Hepatocyte (in vitro differentiated cells): ENCODE data around the gene STRBP.

ENCODE experiments used
- EZH2phosphoT487 ChIP-seq: fragments of 200-600 bp; sonication (generic); IDR thresholded peaks from one replicate; pipeline ENCODE4 v1.6.1; 2018; ENCODE audit warnings: antibody characterized with exemption, mild to moderate bottlenecking, low read depth, moderate library complexity; ENCODE audit not compliant: unreplicated experiment, severe bottlenecking
- TF ChIP-seq, protein P1 (sequence below): fragments of 200-600 bp; sonication (generic); IDR thresholded peaks from 2 replicates; pipeline ENCODE4 v1.5.1; 2016; ENCODE audit warnings: antibody characterized with exemption, mild to moderate bottlenecking; ENCODE audit not compliant: poor library complexity

DNA sequence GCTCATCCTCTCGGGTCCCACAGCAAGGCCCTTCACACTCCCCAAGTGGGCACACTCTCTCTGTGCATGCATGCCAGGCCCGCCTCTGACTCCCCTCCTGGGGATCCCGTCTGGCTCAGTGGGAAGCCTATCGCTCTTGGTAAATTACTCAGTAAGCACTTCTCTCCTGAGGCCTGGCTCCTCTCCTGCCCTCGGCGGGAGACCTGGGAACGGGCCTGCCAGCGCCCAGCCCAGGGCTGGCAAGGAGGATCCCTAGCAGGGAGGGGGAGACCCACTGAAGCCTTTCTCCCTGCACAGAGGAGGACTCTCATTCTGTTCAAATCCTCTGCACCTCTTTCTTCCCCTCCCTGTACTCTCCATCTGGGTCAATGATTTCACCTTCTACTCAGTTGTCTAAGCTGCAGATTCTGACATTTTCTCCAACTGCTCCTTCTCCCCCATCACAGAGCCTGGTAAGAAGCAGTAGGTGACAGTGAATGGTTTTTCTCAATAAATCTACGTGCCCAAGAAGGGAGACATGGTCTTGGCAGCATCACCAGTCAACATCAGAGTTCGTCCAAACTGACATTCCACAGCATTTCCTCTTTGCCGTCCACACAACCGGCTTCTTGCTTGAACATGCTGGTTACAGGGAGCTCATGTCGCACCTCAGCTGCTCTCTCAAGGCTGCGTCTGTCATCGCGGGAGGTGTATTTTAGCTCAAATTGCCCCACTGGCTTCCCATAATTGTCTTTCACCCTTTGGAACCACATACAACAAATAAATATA lies 153.1 kb downstream of the STRBP start:
- TF ChIP-seq, protein P1, sequence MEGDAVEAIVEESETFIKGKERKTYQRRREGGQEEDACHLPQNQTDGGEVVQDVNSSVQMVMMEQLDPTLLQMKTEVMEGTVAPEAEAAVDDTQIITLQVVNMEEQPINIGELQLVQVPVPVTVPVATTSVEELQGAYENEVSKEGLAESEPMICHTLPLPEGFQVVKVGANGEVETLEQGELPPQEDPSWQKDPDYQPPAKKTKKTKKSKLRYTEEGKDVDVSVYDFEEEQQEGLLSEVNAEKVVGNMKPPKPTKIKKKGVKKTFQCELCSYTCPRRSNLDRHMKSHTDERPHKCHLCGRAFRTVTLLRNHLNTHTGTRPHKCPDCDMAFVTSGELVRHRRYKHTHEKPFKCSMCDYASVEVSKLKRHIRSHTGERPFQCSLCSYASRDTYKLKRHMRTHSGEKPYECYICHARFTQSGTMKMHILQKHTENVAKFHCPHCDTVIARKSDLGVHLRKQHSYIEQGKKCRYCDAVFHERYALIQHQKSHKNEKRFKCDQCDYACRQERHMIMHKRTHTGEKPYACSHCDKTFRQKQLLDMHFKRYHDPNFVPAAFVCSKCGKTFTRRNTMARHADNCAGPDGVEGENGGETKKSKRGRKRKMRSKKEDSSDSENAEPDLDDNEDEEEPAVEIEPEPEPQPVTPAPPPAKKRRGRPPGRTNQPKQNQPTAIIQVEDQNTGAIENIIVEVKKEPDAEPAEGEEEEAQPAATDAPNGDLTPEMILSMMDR: no peak
- TF ChIP-seq EZH2phosphoT487: no peak
